ENCODE data around the gene SLC35B3.

DNA sequence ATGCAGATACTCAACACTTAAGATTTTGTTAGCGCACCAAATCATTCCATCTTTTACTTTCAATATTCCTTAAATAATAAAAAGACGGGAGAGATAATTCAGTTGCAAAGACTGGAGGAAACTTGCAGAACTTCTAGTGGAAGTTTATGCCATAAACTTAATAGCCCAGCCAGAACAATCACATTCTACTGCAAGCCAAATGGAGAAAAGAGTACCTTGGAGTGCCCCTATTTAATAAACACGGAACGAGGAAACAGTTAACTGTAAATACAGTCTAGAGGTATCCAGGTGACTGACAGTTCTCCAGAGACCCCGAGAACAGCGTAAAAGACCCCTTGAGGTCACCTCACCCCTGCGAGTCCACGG lies 635 bp downstream of the SLC35B3 start:
- TF ChIP-seq CTCF (IDR thresholded peaks at IDR 0.05; ENCODE audit: low read depth, low read length, poor library complexity, severe bottlenecking) (no peak), EZH2phosphoT487 (IDR thresholded peaks at IDR 0.05; ENCODE audit: borderline replicate concordance, low read length) (no peak)

All from DOHH2 (cell line).